Measurements from ENCODE around the gene SPOCK1.
"Not testable (repeated sequence)": the region's sequence is repeated elsewhere in the genome, so short reads cannot be mapped to it uniquely, and the experiment has no call there.

Gene SPOCK1

GRCh38 chr5:137263371-137264005 is 235.6 kb downstream of the SPOCK1 start:
- DNase-seq (ENCODE audit: low spot score): no peak

- no peak for DNase-seq (ENCODE audit: low spot score)
These were observed 236.3 kb downstream of the SPOCK1 start for GRCh38 chr5:137262818-137263217.

GRCh38 chr5:137260820-137261695 is 238.1 kb downstream of the SPOCK1 start:
- no peak for DNase-seq (ENCODE audit: low spot score)

GRCh38 chr5:137259115-137259514 is 240.0 kb downstream of the SPOCK1 start:
- not testable (repeated sequence) for DNase-seq (ENCODE audit: low spot score)

GRCh38 chr5:137254119-137255090 is 244.7 kb downstream of the SPOCK1 start:
- no peak for DNase-seq (ENCODE audit: low spot score)

GRCh38 chr5:137252512-137252911 is 246.6 kb downstream of the SPOCK1 start:
- no peak for DNase-seq (ENCODE audit: low spot score)

GRCh38 chr5:137250421-137250820 is 248.7 kb downstream of the SPOCK1 start:
- no peak for DNase-seq (ENCODE audit: low spot score)

- no peak for DNase-seq (ENCODE audit: low spot score)
These were observed 250.6 kb downstream of the SPOCK1 start for GRCh38 chr5:137248527-137248926.

GRCh38 chr5:137245438-137245837 is 253.7 kb downstream of the SPOCK1 start:
- no peak for DNase-seq (ENCODE audit: low spot score)

- DNase-seq (ENCODE audit: low spot score): no peak
These were observed 258.8 kb downstream of the SPOCK1 start for GRCh38 chr5:137240285-137240684.

GRCh38 chr5:137236849-137237507 is 262.1 kb downstream of the SPOCK1 start:
- no peak for DNase-seq (ENCODE audit: low spot score)

- DNase-seq (ENCODE audit: low spot score): no peak
These were observed 262.9 kb downstream of the SPOCK1 start for GRCh38 chr5:137236252-137236651.

- DNase-seq (ENCODE audit: low spot score): no peak
These were observed 263.9 kb downstream of the SPOCK1 start for GRCh38 chr5:137234973-137235943.

GRCh38 chr5:137233726-137234125 is 265.4 kb downstream of the SPOCK1 start:
- DNase-seq (ENCODE audit: low spot score): no peak

- DNase-seq (ENCODE audit: low spot score): not testable (repeated sequence)
These were observed 265.8 kb downstream of the SPOCK1 start for GRCh38 chr5:137233304-137233703.

- no peak for DNase-seq (ENCODE audit: low spot score)
These were observed 267.6 kb downstream of the SPOCK1 start for GRCh38 chr5:137231540-137231939.

- DNase-seq (ENCODE audit: low spot score): no peak
These were observed 270.3 kb downstream of the SPOCK1 start for GRCh38 chr5:137228816-137229215.

- DNase-seq (ENCODE audit: low spot score): no peak
These were observed 273.0 kb downstream of the SPOCK1 start for GRCh38 chr5:137226081-137226480.

GRCh38 chr5:137223324-137224295 is 275.5 kb downstream of the SPOCK1 start:
- DNase-seq (ENCODE audit: low spot score): no peak

All from hematopoietic multipotent progenitor cell treated with erythropoietin and hydrocortisone succinate and interleukin-3 and kit ligand, for 17 days (in vitro differentiated cells).